Sigmoid colon (tissue), 7 donors: Measurements from ENCODE around the gene TMEM248. TPM values are rescaled to one million over a fixed set of nuclear protein-coding genes. Genes with fewer than 3 reads are reported as not detected.
A peak's percentile ranks its signal among the peaks of the same experiment; 100 is the strongest.
"Not testable (repeated sequence)": the region's sequence is repeated elsewhere in the genome, so short reads cannot be mapped to it uniquely, and the experiment has no call there.

Source experiments
- DNase-seq: peaks from one replicate; pipeline ENCODE4 v3.0.0-alpha.2; 2019
- H3K27ac ChIP-seq, 4 donors: fragments of 200-600 bp; sonication (generic); one replicate each; pipeline ENCODE4 v1.5.1; 2016 to 2019; ENCODE audit warnings: mild to moderate bottlenecking in 1 of 4
- H3K27me3 ChIP-seq, 3 donors: fragments of 200-600 bp; sonication (generic); one replicate each; pipeline ENCODE4 v1.5.1; 2019; ENCODE audit warnings: mild to moderate bottlenecking in 1 of 3
- H3K36me3 ChIP-seq, 4 donors: fragments of 200-600 bp; sonication (generic); one replicate each; pipeline ENCODE4 v1.5.1; 2016 to 2019
- H3K4me1 ChIP-seq, 4 donors: fragments of 200-600 bp; sonication (generic); one replicate each; pipeline ENCODE4 v1.5.1; 2017 to 2019
- H3K4me3 ChIP-seq, 4 donors: fragments of 200-600 bp; sonication (generic); one replicate each; pipeline ENCODE4 v1.5.1; 2017 to 2019; ENCODE audit warnings: mild to moderate bottlenecking in 2 of 4, moderate library complexity in 1 of 4
- H3K9me3 ChIP-seq, 4 donors: fragments of 200-600 bp in 3 of 4; sonication (generic) in 3 of 4; one replicate each; pipeline versions ENCODE4 v1.5.1 to v1.6.1; 2013 to 2019
- EP300 ChIP-seq, 4 donors: sonication (generic); formaldehyde crosslinking; IDR thresholded peaks; one replicate each; pipeline ENCODE4 v1.6.1; 2017; ENCODE audit warnings: antibody characterized with exemption in 4 of 4
- POLR2A ChIP-seq, 2 donors: fragments of 450-650 bp; IDR thresholded peaks; one replicate each; pipeline ENCODE4 v1.6.1; 2016; ENCODE audit warnings: antibody characterized with exemption in 2 of 2, mild to moderate bottlenecking in 2 of 2, moderate library complexity in 2 of 2
- POLR2AphosphoS5 ChIP-seq, 4 donors: sonication (generic); formaldehyde crosslinking; IDR thresholded peaks; one replicate each; pipeline ENCODE4 v1.6.1; 2017; ENCODE audit warnings: antibody characterized with exemption in 4 of 4
- WGBS, 2 donors: extraction: QIAGEN DNeasy Blood & Tissue Kit; methylation state at CpG; one replicate each; pipeline ENCODE4 v1.1.7; 2013; 5-methylcytosine and 5-hydroxymethylcytosine counted together
- intact Hi-C: fragments of 100-400 bp; cut with DNase I; formaldehyde crosslinking; loops from one replicate; pipeline ENCODE4 v1.15.1; 2023
- polyA plus RNA-seq, 3 donors: library from polyadenylated mRNA; stranded (reverse); fragments of 200-250 nt; gene quantifications; one replicate each; pipeline ENCODE4 v1.2.3, GENCODE V29; 2013
- total RNA-seq, 4 donors: library from RNA; depleted of rRNA; stranded (reverse); fragments of >200 nt; gene quantifications; one replicate each; pipeline ENCODE4 v1.1.0, GENCODE V29; 2016
- TF ChIP-seq, protein P1 (sequence below), 4 experiments: fragments of 450-650 bp in 3 of 4; fragments of 200-600 bp in 1 of 4; IDR thresholded peaks; one replicate each; pipeline ENCODE4 v1.5.1; 2016 to 2019; ENCODE audit warnings: antibody characterized with exemption in 4 of 4, mild to moderate bottlenecking in 3 of 4, moderate library complexity in 2 of 4
- donor health status: healthy with polysubstance abuse.
- donor health status: Bipolar disorder and iron deficiency.
- donor health status: healthy.

TMEM248 gene
- total and polyA plus RNA-seq, 7 donors, result 19.7 to 93.8 (median 66.2) TPM

- intact Hi-C loops, result no loop called here
- TF ChIP-seq POLR2AphosphoS5 (IDR thresholded peaks at IDR 0.05), result no peak
- no peak for TF ChIP-seq POLR2A (IDR thresholded peaks at IDR 0.05)
- TF ChIP-seq, protein P1, sequence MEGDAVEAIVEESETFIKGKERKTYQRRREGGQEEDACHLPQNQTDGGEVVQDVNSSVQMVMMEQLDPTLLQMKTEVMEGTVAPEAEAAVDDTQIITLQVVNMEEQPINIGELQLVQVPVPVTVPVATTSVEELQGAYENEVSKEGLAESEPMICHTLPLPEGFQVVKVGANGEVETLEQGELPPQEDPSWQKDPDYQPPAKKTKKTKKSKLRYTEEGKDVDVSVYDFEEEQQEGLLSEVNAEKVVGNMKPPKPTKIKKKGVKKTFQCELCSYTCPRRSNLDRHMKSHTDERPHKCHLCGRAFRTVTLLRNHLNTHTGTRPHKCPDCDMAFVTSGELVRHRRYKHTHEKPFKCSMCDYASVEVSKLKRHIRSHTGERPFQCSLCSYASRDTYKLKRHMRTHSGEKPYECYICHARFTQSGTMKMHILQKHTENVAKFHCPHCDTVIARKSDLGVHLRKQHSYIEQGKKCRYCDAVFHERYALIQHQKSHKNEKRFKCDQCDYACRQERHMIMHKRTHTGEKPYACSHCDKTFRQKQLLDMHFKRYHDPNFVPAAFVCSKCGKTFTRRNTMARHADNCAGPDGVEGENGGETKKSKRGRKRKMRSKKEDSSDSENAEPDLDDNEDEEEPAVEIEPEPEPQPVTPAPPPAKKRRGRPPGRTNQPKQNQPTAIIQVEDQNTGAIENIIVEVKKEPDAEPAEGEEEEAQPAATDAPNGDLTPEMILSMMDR (IDR thresholded peaks at IDR 0.05), result no peak
- no peaks in the 10 kb centered on the region for H3K9me3 ChIP-seq
- no peak overlapping the region for H3K4me3 ChIP-seq
- peaks cover 0 to 38% (median 15%) of the 10 kb centered on the region in 4 donors for H3K36me3 ChIP-seq
- no peaks in the 10 kb centered on the region for H3K27me3 ChIP-seq
- H3K4me1 ChIP-seq, result no peaks in the 10 kb centered on the region
- H3K27ac ChIP-seq, result no peak overlapping the region
- 96 to 98% methylated on average over 5 of the region's 5 CpGs for WGBS, 2 donors
- no peak for DNase-seq
These were observed 40.1 kb downstream of the TMEM248 start for GRCh38 chr7:66961096-66961495.

DNA sequence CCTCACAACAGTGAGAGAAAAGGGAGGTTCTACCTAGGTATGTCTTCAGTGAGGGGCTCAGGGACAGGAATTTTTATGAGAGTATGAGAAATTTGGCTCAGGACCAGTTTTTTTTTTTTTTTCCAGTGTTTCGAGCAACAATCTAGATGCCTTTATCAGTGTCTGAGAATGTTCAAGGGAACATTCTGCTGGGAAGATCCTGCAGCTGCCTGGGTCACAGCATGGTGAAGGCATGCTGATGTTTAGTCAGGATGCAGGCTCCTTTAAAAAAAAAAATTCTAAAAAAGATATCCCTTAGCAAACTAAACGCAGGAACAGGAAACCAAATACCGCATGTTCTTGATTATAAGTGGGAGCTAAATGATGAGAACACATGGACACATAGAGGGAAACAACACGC is 43.4 kb downstream of the TMEM248 start:
- 48 to 57% methylated on average over 4 of the region's 4 CpGs for WGBS, 2 donors
- H3K36me3 ChIP-seq, result peaks cover 0 to 5% (median 0%) of the 10 kb centered on the region in 4 donors
- DNase-seq, result no peak

GRCh38 chr7:66967029-66967428 is 46.0 kb downstream of the TMEM248 start:
- H3K9me3 ChIP-seq, result no peaks in the 10 kb centered on the region

More for the DNA sequence above, 43.4 kb downstream of the TMEM248 start:
- no peak for TF ChIP-seq EP300 (IDR thresholded peaks at IDR 0.05)
- Histone ChIP-seq H3K27me3 (no peaks in the 10 kb centered on the region), H3K27ac (no peak overlapping the region), H3K9me3 (no peaks in the 10 kb centered on the region), H3K4me1 (no peaks in the 10 kb centered on the region), H3K4me3 (no peak overlapping the region)
- intact Hi-C loops, result no loop called here

DNA sequence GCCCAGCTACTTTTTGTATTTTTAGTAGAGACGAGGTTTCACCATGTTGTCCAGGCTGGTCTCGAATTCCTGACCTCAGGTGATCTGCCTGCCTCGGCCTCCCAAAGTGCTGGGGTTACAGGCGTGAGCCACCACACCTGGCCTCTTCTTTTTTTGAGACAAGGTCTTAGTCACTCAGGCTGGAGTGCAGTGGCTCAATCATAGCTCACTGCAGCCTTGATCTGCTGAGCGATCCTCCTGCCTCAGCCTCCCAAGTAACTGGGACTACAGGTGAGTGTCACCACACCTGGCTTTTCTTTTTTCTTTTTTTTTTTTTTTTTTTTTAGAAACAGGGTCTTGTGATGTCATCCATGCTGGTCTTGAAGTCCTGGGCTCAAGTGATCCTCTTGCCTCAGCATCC is 48.0 kb downstream of the TMEM248 start:
- H3K36me3 ChIP-seq, intact Hi-C loops, H3K4me1 ChIP-seq, H3K27me3 ChIP-seq, H3K9me3 ChIP-seq, H3K4me3 ChIP-seq, H3K27ac ChIP-seq: not testable (repeated sequence)
- peak; percentile 20 for DNase-seq
- WGBS, 2 donors, result 85 to 98% methylated on average over 5 of the region's 5 CpGs

More at GRCh38 chr7:66967029-66967428, 46.0 kb downstream of the TMEM248 start:
- no peak overlapping the region for H3K4me3 ChIP-seq
- WGBS, 2 donors, result 89 to 90% methylated on average over 6 of the region's 6 CpGs
- peak; percentile 50 for DNase-seq
- intact Hi-C loops, result no loop called here
- H3K27ac ChIP-seq, result no peak overlapping the region
- H3K4me1 ChIP-seq, result no peaks in the 10 kb centered on the region
- TF ChIP-seq POLR2AphosphoS5 (IDR thresholded peaks at IDR 0.05) (no peak), POLR2A (IDR thresholded peaks at IDR 0.05) (no peak), EP300 (IDR thresholded peaks at IDR 0.05) (no peak)
- TF ChIP-seq, protein P1 (IDR thresholded peaks at IDR 0.05), result no peak
- no peaks in the 10 kb centered on the region for H3K27me3 ChIP-seq
- no peaks in the 10 kb centered on the region for H3K36me3 ChIP-seq

DNA sequence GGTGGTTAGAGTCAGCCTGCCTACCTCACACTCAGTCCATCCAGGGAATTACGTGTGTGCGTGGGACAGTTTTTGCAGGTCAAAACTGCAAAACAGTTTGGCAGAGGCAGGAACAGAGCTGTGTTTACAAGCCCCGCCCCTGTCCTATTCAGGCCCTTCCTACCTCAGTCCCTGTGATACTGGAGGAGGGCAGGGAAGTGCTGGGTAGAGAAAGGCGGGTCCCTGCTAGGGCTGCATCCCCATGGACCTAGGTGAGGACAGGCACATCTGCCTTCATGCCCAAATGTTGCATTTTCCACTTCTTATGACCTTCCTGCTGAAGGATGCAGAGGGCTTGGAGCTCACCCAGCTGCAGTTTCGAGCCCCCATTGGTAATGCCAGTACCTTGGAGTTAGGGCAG is 49.3 kb downstream of the TMEM248 start:
- peak; percentile 34 for DNase-seq
- no peaks in the 10 kb centered on the region for H3K9me3 ChIP-seq
- H3K27me3 ChIP-seq, result no peaks in the 10 kb centered on the region
- WGBS, 2 donors, result 32 to 69% methylated on average over 5 of the region's 5 CpGs
- TF ChIP-seq EP300 (IDR thresholded peaks at IDR 0.05) (no peak), POLR2AphosphoS5 (IDR thresholded peaks at IDR 0.05) (no peak), POLR2A (IDR thresholded peaks at IDR 0.05) (no peak)
- TF ChIP-seq, protein P1 (IDR thresholded peaks at IDR 0.05), result no peak
- no peaks in the 10 kb centered on the region for H3K4me1 ChIP-seq
- no peaks in the 10 kb centered on the region for H3K36me3 ChIP-seq
- H3K27ac ChIP-seq, result no peak overlapping the region
- no peak overlapping the region for H3K4me3 ChIP-seq
- intact Hi-C loops, result no loop called here

DNA sequence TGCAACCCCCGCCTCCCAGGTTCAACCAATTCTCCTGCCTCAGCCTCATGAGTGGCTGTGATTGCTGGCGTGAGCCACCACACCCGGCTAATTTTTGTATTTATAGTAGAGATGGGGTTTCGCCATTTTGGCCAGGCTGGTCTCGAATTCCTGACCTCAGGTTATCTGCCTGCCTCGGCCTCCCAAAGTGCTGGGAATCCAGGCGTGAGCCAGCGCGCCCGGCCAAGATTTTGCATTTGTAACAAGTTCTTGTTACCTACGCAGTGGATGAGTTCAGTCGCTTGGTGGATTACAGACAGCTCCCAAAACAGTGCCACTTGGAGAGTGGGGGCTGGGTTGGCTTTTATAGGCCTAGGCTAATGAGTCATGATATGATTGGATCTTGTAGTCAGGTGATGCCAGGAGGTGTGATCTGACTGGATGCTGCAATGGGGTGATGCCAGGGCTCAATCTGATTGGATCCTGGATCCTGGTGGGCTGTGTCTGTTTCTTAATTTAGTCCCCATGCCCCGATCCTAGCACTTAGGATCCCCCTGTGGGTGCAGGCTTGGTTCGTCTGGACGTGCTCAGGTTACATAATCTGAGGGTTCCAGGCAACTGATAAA is 54.1 kb downstream of the TMEM248 start:
- Histone ChIP-seq H3K36me3 (no peaks in the 10 kb centered on the region), H3K9me3 (peaks cover 0 to 6% (median 0%) of the 10 kb centered on the region in 4 donors), H3K27ac (no peak overlapping the region), H3K4me3 (no peak overlapping the region), H3K4me1 (no peaks in the 10 kb centered on the region), H3K27me3 (no peaks in the 10 kb centered on the region)
- WGBS, 2 donors, result 89 to 92% methylated on average over 15 of the region's 15 CpGs
- TF ChIP-seq, protein P1 (IDR thresholded peaks at IDR 0.05), result no peak
- no peak for TF ChIP-seq EP300 (IDR thresholded peaks at IDR 0.05)
- no peak for TF ChIP-seq POLR2A (IDR thresholded peaks at IDR 0.05)
- no peak for TF ChIP-seq POLR2AphosphoS5 (IDR thresholded peaks at IDR 0.05)
- intact Hi-C loops, result no loop called here
- DNase-seq, result peak; percentile 39

DNA sequence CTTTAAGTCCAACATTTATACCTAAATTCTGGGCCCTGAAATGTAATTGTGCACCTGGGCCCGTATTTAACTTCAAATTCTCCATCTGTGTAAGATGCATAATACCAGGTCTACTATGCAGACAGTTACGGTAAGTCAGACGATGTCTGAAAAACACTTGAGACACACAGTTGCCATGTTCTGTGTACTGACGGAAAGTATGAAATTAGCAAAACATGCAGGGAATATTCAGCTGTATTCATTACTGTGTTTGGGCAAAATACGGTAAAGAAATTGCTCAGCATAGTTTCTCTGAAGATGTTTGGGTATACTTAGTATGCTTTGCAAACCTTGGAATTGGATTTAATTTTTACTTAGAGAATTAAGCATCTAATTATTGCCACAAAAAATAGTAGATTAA is 57.3 kb downstream of the TMEM248 start:
- H3K9me3 ChIP-seq, H3K27me3 ChIP-seq, DNase-seq, H3K4me3 ChIP-seq, H3K27ac ChIP-seq, intact Hi-C loops, H3K36me3 ChIP-seq, H3K4me1 ChIP-seq: not testable (repeated sequence)
- 85 to 92% methylated on average over 5 of the region's 5 CpGs for WGBS, 2 donors

GRCh38 chr7:66979013-66979412 is 58.0 kb downstream of the TMEM248 start:
- WGBS, 2 donors, result 93 to 94% methylated on average over 2 of the region's 2 CpGs

More at GRCh38 chr7:66979013-66979412, 58.0 kb downstream of the TMEM248 start:
- intact Hi-C loops, DNase-seq, H3K4me3 ChIP-seq, H3K9me3 ChIP-seq, H3K27me3 ChIP-seq, H3K36me3 ChIP-seq, H3K27ac ChIP-seq, H3K4me1 ChIP-seq: not testable (repeated sequence)
